GM12878 (cell line): ENCODE data around the gene VNN1. TPM values are rescaled to one million over a fixed set of nuclear protein-coding genes. Genes with fewer than 3 reads are reported as not detected.

ENCODE experiments used
- ATAC-seq: fragments of 200-7000 bp; cut with Tn5 transposase; 3 replicates; pipeline ENCODE4 v1.9.1; 2020; ENCODE audit warnings: mild to moderate bottlenecking, moderate library complexity
- BruUV-seq: library from RNA; stranded (reverse); fragments of 400-500 nt; replicated peaks from 2 replicates; lab custom pipeline; 2021; lab: Mats Ljungman, UMichigan
- CTCF ChIA-PET: fragments of 300-600 bp; sonication (Branson Sonifier 250); formaldehyde crosslinking; extraction: SDS; loops from one replicate; lab custom pipeline; 2021; ENCODE audit warnings: inconsistent platforms; lab: Yijun Ruan, JAX
- POLR2A ChIA-PET: fragments of 350-600 bp; formaldehyde crosslinking; extraction: SDS; loops from one replicate; lab custom pipeline; 2021; ENCODE audit warnings: inconsistent platforms; lab: Charles Lee
- RAD21 ChIA-PET: fragments of 300-600 bp; sonication (Branson Sonifier 250); formaldehyde crosslinking; loops from one replicate; lab custom pipeline; 2023; ENCODE audit warnings: antibody characterized with exemption; ENCODE audit not compliant: unreplicated experiment; lab: Charles Lee
- SMC1A ChIA-PET: fragments of 300-600 bp; sonication (Branson Sonifier 250); formaldehyde crosslinking; loops from one replicate; lab custom pipeline; 2023; ENCODE audit not compliant: unreplicated experiment, uncharacterized antibody; lab: Charles Lee
- DNase-seq: peaks from one replicate; pipeline ENCODE4 v3.0.0-alpha.2; 2011; ENCODE audit warnings: low read depth, low spot score
- FAIRE-seq: peaks from 3 replicates; lab custom pipeline; 2011; peaks lifted over from hg19 to GRCh38; lab: Jason Lieb, UNC
- H2AFZ ChIP-seq: 2 replicates; pipeline ENCODE4 v1.6.0; 2011; ENCODE audit warnings: low read depth, low read length, control low read depth; ENCODE audit not compliant: control insufficient read depth
- H3K27ac ChIP-seq: 2 replicates; pipeline ENCODE4 v1.5.1; 2011; ENCODE audit warnings: control low read depth; ENCODE audit not compliant: control insufficient read depth, insufficient read depth
- H3K27me3 ChIP-seq, 2 experiments: replicated peaks in 1 of 2; 2 replicates each; pipeline versions ENCODE4 v1.6.0 to v1.6.1; 2011; ENCODE audit warnings: low read length in 1 of 2; ENCODE audit not compliant: control insufficient read depth in 2 of 2, insufficient read depth in 2 of 2
- H3K36me3 ChIP-seq, 2 experiments: 2 replicates each; pipeline ENCODE4 v1.5.1; 2011; ENCODE audit warnings: low read length in 1 of 2; ENCODE audit not compliant: control insufficient read depth in 2 of 2, insufficient read depth in 2 of 2
- H3K4me1 ChIP-seq: 2 replicates; pipeline ENCODE4 v1.6.1; 2011; ENCODE audit warnings: mild to moderate bottlenecking, low read length, moderate library complexity, mixed read lengths; ENCODE audit not compliant: control insufficient read depth, insufficient read depth
- H3K4me2 ChIP-seq: 2 replicates; pipeline ENCODE4 v1.6.0; 2011; ENCODE audit warnings: control low read depth; ENCODE audit not compliant: control insufficient read depth, insufficient read depth
- H3K4me3 ChIP-seq: fragments of 200-600 bp; sonication (generic); 2 replicates; pipeline ENCODE4 v1.5.1; 2016
- H3K79me2 ChIP-seq: 2 replicates; pipeline ENCODE4 v1.6.0; 2011; ENCODE audit warnings: low read length; ENCODE audit not compliant: control insufficient read depth, insufficient read depth
- H3K9ac ChIP-seq: 2 replicates; pipeline ENCODE4 v1.8.0; 2011; ENCODE audit warnings: low read length, control low read depth, mixed read lengths; ENCODE audit not compliant: control insufficient read depth, insufficient read depth
- H3K9me3 ChIP-seq: replicated peaks from 3 replicates; pipeline ENCODE4 v1.5.1; 2011; ENCODE audit warnings: mild to moderate bottlenecking, low read length; ENCODE audit not compliant: control insufficient read depth, insufficient read depth
- H4K20me1 ChIP-seq: 2 replicates; pipeline ENCODE4 v1.6.0; 2011; ENCODE audit not compliant: control insufficient read depth, insufficient read depth
- CREB1 ChIP-seq: IDR thresholded peaks from 2 replicates; pipeline ENCODE4 v1.6.1; 2012; ENCODE audit warnings: low read depth, mild to moderate bottlenecking, inconsistent platforms
- EED ChIP-seq: sonication (generic); IDR thresholded peaks from 2 replicates; pipeline ENCODE4 v1.6.1; 2016; ENCODE audit warnings: antibody characterized with exemption, low read depth
- EZH2 ChIP-seq: IDR thresholded peaks from 2 replicates; pipeline ENCODE4 v1.6.1; 2012; ENCODE audit warnings: low read depth, mild to moderate bottlenecking, control low read depth, inconsistent platforms, low read length, borderline replicate concordance; ENCODE audit not compliant: control insufficient read depth
- GABPA ChIP-seq: IDR thresholded peaks from 2 replicates; pipeline ENCODE4 v1.6.1; 2014; ENCODE audit warnings: antibody characterized with exemption, low read depth, mild to moderate bottlenecking, inconsistent platforms
- MYC ChIP-seq: IDR thresholded peaks from 2 replicates; pipeline ENCODE4 v1.6.1; 2011; ENCODE audit warnings: mild to moderate bottlenecking, low read length, moderate library complexity, inconsistent platforms; ENCODE audit not compliant: insufficient read depth, insufficient replicate concordance, insufficient read length, severe bottlenecking
- STAT3 ChIP-seq: IDR thresholded peaks from 2 replicates; pipeline ENCODE4 v1.6.1; 2011; ENCODE audit warnings: low read depth, low read length, improper control_type of control experiment
- TCF3 ChIP-seq: IDR thresholded peaks from 2 replicates; pipeline ENCODE4 v1.6.1; 2012; ENCODE audit warnings: low read depth, mild to moderate bottlenecking, low read length, borderline replicate concordance; ENCODE audit not compliant: insufficient read depth
- ZNF24 ChIP-seq: fragments of 450-650 bp; IDR thresholded peaks from 2 replicates; pipeline ENCODE4 v1.6.1; 2017; ENCODE audit warnings: antibody characterized with exemption, mild to moderate bottlenecking
- in situ Hi-C: fragments of 300-500 bp; cut with MboI; formaldehyde crosslinking; loops from 9 replicates; pipeline ENCODE4 v1.14.3; 2018; ENCODE audit warnings: mixed read lengths
- intact Hi-C: fragments of 100-400 bp; cut with micrococcal nuclease; formaldehyde crosslinking; loops from one replicate; pipeline ENCODE4 v1.14.2; 2022; ENCODE audit not compliant: unreplicated experiment
- polyA plus RNA-seq, 11 experiments: library from polyadenylated mRNA; depleted of rRNA in 4 of 11; unstranded in 6 of 11; stranded (reverse) in 5 of 11; fragments of >200 nt; fragmentation: Nextera tagmentation in 4 of 11; fragmentation: Illumina TruSeq in 1 of 11; extraction: Ambion mirVana in 4 of 11; extraction: Trizol in 1 of 11; gene quantifications; 1 replicate in 1 of 11; 2 replicates in 10 of 11; pipeline versions ENCODE4 v1.2.1 to v1.2.3, GENCODE V29; 2011 to 2016; ENCODE audit warnings: inconsistent platforms in 2 of 11, missing spikeins in 2 of 11, low read depth in 1 of 11
- total RNA-seq, 4 experiments: library from RNA; depleted of rRNA in 3 of 4; stranded (reverse); fragments of >200 nt in 3 of 4; fragmentation: Illumina TruSeq in 1 of 4; extraction: Trizol in 1 of 4; gene quantifications; 2 replicates each; pipeline versions ENCODE4 v1.2.1 to v1.2.3, GENCODE V29; 2013 to 2021
- TF ChIP-seq, protein P1 (sequence below): fragments of 450-650 bp; formaldehyde crosslinking; IDR thresholded peaks from 2 replicates; pipeline ENCODE4 v1.4.0; 2020; ENCODE audit warnings: mild to moderate bottlenecking, moderate library complexity
- TF ChIP-seq, protein P2 (sequence below): fragments of 450-650 bp; IDR thresholded peaks from 2 replicates; pipeline ENCODE4 v1.6.1; 2016; ENCODE audit warnings: mild to moderate bottlenecking, moderate library complexity, borderline replicate concordance

VNN1 gene
- total and polyA plus RNA-seq, 10 of the 15 experiments (the other 5 are each of a cell fraction or from before 2014, with no cell fraction given): not detected

DNA sequence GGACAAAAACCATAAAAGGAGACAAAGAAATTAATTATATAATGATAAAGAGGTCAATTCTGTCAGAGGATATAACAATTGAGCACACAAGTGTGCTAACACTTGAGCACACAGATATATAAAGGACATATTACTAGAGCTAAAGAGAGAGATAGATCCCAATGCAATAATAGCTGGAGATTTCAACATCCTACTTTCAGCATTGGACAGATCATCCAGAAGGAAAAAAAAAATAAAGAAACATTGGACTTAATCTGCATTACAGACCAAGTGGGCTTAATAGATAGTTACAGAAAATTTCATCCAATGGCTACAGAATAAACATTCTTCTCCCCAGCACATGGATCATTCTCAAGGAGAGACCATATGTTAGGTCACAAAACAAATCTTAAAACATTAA is 9.9 kb downstream of the VNN1 start:
- no peaks in the 10 kb centered on the region for H3K36me3 ChIP-seq
- DNase-seq: no peak
- no peaks in the 10 kb centered on the region for H3K79me2 ChIP-seq
- no peak overlapping the region for H2AFZ ChIP-seq
- TF ChIP-seq GABPA (no peak), ZNF24 (no peak), CREB1 (no peak), MYC (no peak), TCF3 (no peak), STAT3 (no peak), EED (no peak), EZH2 (no peak)
- TF ChIP-seq, protein P1, sequence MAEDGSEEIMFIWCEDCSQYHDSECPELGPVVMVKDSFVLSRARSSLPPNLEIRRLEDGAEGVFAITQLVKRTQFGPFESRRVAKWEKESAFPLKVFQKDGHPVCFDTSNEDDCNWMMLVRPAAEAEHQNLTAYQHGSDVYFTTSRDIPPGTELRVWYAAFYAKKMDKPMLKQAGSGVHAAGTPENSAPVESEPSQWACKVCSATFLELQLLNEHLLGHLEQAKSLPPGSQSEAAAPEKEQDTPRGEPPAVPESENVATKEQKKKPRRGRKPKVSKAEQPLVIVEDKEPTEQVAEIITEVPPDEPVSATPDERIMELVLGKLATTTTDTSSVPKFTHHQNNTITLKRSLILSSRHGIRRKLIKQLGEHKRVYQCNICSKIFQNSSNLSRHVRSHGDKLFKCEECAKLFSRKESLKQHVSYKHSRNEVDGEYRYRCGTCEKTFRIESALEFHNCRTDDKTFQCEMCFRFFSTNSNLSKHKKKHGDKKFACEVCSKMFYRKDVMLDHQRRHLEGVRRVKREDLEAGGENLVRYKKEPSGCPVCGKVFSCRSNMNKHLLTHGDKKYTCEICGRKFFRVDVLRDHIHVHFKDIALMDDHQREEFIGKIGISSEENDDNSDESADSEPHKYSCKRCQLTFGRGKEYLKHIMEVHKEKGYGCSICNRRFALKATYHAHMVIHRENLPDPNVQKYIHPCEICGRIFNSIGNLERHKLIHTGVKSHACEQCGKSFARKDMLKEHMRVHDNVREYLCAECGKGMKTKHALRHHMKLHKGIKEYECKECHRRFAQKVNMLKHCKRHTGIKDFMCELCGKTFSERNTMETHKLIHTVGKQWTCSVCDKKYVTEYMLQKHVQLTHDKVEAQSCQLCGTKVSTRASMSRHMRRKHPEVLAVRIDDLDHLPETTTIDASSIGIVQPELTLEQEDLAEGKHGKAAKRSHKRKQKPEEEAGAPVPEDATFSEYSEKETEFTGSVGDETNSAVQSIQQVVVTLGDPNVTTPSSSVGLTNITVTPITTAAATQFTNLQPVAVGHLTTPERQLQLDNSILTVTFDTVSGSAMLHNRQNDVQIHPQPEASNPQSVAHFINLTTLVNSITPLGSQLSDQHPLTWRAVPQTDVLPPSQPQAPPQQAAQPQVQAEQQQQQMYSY (CRISPR knock-in tag): no peak
- TF ChIP-seq, protein P2, sequence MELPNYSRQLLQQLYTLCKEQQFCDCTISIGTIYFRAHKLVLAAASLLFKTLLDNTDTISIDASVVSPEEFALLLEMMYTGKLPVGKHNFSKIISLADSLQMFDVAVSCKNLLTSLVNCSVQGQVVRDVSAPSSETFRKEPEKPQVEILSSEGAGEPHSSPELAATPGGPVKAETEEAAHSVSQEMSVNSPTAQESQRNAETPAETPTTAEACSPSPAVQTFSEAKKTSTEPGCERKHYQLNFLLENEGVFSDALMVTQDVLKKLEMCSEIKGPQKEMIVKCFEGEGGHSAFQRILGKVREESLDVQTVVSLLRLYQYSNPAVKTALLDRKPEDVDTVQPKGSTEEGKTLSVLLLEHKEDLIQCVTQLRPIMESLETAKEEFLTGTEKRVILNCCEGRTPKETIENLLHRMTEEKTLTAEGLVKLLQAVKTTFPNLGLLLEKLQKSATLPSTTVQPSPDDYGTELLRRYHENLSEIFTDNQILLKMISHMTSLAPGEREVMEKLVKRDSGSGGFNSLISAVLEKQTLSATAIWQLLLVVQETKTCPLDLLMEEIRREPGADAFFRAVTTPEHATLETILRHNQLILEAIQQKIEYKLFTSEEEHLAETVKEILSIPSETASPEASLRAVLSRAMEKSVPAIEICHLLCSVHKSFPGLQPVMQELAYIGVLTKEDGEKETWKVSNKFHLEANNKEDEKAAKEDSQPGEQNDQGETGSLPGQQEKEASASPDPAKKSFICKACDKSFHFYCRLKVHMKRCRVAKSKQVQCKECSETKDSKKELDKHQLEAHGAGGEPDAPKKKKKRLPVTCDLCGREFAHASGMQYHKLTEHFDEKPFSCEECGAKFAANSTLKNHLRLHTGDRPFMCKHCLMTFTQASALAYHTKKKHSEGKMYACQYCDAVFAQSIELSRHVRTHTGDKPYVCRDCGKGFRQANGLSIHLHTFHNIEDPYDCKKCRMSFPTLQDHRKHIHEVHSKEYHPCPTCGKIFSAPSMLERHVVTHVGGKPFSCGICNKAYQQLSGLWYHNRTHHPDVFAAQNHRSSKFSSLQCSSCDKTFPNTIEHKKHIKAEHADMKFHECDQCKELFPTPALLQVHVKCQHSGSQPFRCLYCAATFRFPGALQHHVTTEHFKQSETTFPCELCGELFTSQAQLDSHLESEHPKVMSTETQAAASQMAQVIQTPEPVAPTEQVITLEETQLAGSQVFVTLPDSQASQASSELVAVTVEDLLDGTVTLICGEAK: no peak
- ChIA-PET POLR2A (no interaction called here), RAD21 (no interaction called here), SMC1A (interaction anchor here (1.4 to 1.9 kb wide), 2 partner anchors 13 to 34 kb away, joined by 4 to 7 read pairs; no protein-coding TSS in a partner anchor), CTCF (no interaction called here)
- no TSS peak for BruUV-seq
- H3K4me2 ChIP-seq: no peak overlapping the region
- H3K4me1 ChIP-seq: no peaks in the 10 kb centered on the region
- H3K27me3 ChIP-seq: no peaks in the 10 kb centered on the region; a peak in 3 of 4 replicates
- H3K27ac ChIP-seq: no peak overlapping the region
- FAIRE-seq: no peak
- intact Hi-C loops: no loop called here
- no peaks in the 10 kb centered on the region; the same call in 2 of the 3 replicates for H3K9me3 ChIP-seq
- in situ Hi-C loops: no loop called here
- no peak overlapping the region for H3K9ac ChIP-seq
- H3K4me3 ChIP-seq: no peak overlapping the region
- no peaks in the 10 kb centered on the region for H4K20me1 ChIP-seq
- no peak for ATAC-seq
